GM12878 (cell line): ENCODE data around the gene RACK1. TPM values are rescaled to one million over a fixed set of nuclear protein-coding genes. Genes with fewer than 3 reads are reported as not detected.
A peak's percentile ranks its signal among the peaks of the same experiment; 100 is the strongest.

Source experiments
- ATF7 ChIP-seq: fragments of 450-650 bp; IDR thresholded peaks from 2 replicates; pipeline ENCODE4 v1.6.1; 2016; ENCODE audit warnings: low read depth, mild to moderate bottlenecking
- BCL11A ChIP-seq: IDR thresholded peaks from 2 replicates; pipeline ENCODE4 v1.6.1; 2011; ENCODE audit warnings: low read depth, low read length
- CHD2 ChIP-seq: IDR thresholded peaks from 2 replicates; pipeline ENCODE4 v1.6.1; 2011; ENCODE audit warnings: low read depth, low read length, improper control_type of control experiment, borderline replicate concordance
- EED ChIP-seq: sonication (generic); IDR thresholded peaks from 2 replicates; pipeline ENCODE4 v1.6.1; 2016; ENCODE audit warnings: antibody characterized with exemption, low read depth
- ETV6 ChIP-seq, 2 experiments: fragments of 450-650 bp in 1 of 2; IDR thresholded peaks in 1 of 2; conservative IDR thresholded peaks in 1 of 2; 2 replicates each; pipeline ENCODE4 v1.6.1; 2014; ENCODE audit warnings: antibody characterized with exemption in 1 of 2, borderline replicate concordance in 1 of 2, low read depth in 1 of 2, mild to moderate bottlenecking in 1 of 2, moderate library complexity in 1 of 2
- GABPA ChIP-seq: IDR thresholded peaks from 2 replicates; pipeline ENCODE4 v1.6.1; 2014; ENCODE audit warnings: antibody characterized with exemption, low read depth, mild to moderate bottlenecking, inconsistent platforms
- HDGF ChIP-seq: fragments of 450-650 bp; IDR thresholded peaks from 2 replicates; pipeline ENCODE4 v1.6.1; 2016; ENCODE audit warnings: antibody characterized with exemption
- MEF2B ChIP-seq: fragments of 450-650 bp; IDR thresholded peaks from 2 replicates; pipeline ENCODE4 v1.6.1; 2018; ENCODE audit warnings: mild to moderate bottlenecking, moderate library complexity; ENCODE audit not compliant: partially characterized antibody, poor library complexity, severe bottlenecking
- NR2C1 ChIP-seq: fragments of 450-650 bp; IDR thresholded peaks from 2 replicates; pipeline ENCODE4 v1.6.1; 2017; ENCODE audit warnings: antibody characterized with exemption, mild to moderate bottlenecking, moderate library complexity
- NRF1 ChIP-seq: conservative IDR thresholded peaks from 2 replicates; pipeline ENCODE4 v1.6.1; 2011; ENCODE audit warnings: mild to moderate bottlenecking, low read depth, low read length, improper control_type of control experiment
- PML ChIP-seq: IDR thresholded peaks from 2 replicates; pipeline ENCODE4 v1.6.1; 2012; ENCODE audit warnings: low read length, inconsistent platforms
- POLR2AphosphoS5 ChIP-seq: IDR thresholded peaks from 2 replicates; pipeline ENCODE4 v1.6.1; 2011; ENCODE audit warnings: mild to moderate bottlenecking, low read length, inconsistent platforms
- SMAD5 ChIP-seq: IDR thresholded peaks from 2 replicates; pipeline ENCODE4 v1.6.1; 2016; ENCODE audit warnings: antibody characterized with exemption, low read depth
- SREBF2 ChIP-seq: IDR thresholded peaks from 2 replicates; pipeline ENCODE4 v1.6.1; 2012; ENCODE audit warnings: mild to moderate bottlenecking, low read length
- STAT1 ChIP-seq: fragments of 450-650 bp; conservative IDR thresholded peaks from 2 replicates; pipeline ENCODE4 v1.6.1; 2014; ENCODE audit warnings: antibody characterized with exemption, mild to moderate bottlenecking
- TAF1 ChIP-seq: IDR thresholded peaks from 2 replicates; pipeline ENCODE4 v1.6.1; 2011; ENCODE audit warnings: mild to moderate bottlenecking, low read depth, low read length, borderline replicate concordance
- YY1 ChIP-seq: IDR thresholded peaks from 2 replicates; pipeline ENCODE4 v1.6.1; 2011; ENCODE audit warnings: low read depth, mild to moderate bottlenecking, low read length
- ZSCAN29 ChIP-seq: fragments of 450-650 bp; IDR thresholded peaks from 2 replicates; pipeline ENCODE4 v1.6.1; 2017; ENCODE audit warnings: mild to moderate bottlenecking, moderate library complexity
- polyA plus RNA-seq, 11 experiments: library from polyadenylated mRNA; depleted of rRNA in 4 of 11; unstranded in 6 of 11; stranded (reverse) in 5 of 11; fragments of >200 nt; fragmentation: Nextera tagmentation in 4 of 11; fragmentation: Illumina TruSeq in 1 of 11; extraction: Ambion mirVana in 4 of 11; extraction: Trizol in 1 of 11; gene quantifications; 1 replicate in 1 of 11; 2 replicates in 10 of 11; pipeline versions ENCODE4 v1.2.1 to v1.2.3, GENCODE V29; 2011 to 2016; ENCODE audit warnings: inconsistent platforms in 2 of 11, missing spikeins in 2 of 11, low read depth in 1 of 11
- total RNA-seq, 4 experiments: library from RNA; depleted of rRNA in 3 of 4; stranded (reverse); fragments of >200 nt in 3 of 4; fragmentation: Illumina TruSeq in 1 of 4; extraction: Trizol in 1 of 4; gene quantifications; 2 replicates each; pipeline versions ENCODE4 v1.2.1 to v1.2.3, GENCODE V29; 2013 to 2021
- TF ChIP-seq, protein P1 (sequence below): fragments of 450-650 bp; conservative IDR thresholded peaks from 2 replicates; pipeline ENCODE4 v1.6.1; 2017; ENCODE audit warnings: mild to moderate bottlenecking, moderate library complexity
- TF ChIP-seq, protein P2 (sequence below): fragments of 450-650 bp; IDR thresholded peaks from 2 replicates; pipeline ENCODE4 v1.6.1; 2017; ENCODE audit warnings: borderline replicate concordance
- TF ChIP-seq, protein P3 (sequence below): fragments of 450-650 bp; IDR thresholded peaks from 2 replicates; pipeline ENCODE4 v1.6.1; 2016; ENCODE audit warnings: mild to moderate bottlenecking, moderate library complexity, borderline replicate concordance
- TF ChIP-seq, protein P4 (sequence below): IDR thresholded peaks from 2 replicates; pipeline ENCODE4 v1.6.1; 2012; ENCODE audit warnings: low read length, inconsistent platforms

The RACK1 gene
- total and polyA plus RNA-seq, 10 of the 15 experiments (the other 5 are each of a cell fraction or from before 2014, with no cell fraction given), result 1,365 to 6,584 (median 4,167) TPM

DNA sequence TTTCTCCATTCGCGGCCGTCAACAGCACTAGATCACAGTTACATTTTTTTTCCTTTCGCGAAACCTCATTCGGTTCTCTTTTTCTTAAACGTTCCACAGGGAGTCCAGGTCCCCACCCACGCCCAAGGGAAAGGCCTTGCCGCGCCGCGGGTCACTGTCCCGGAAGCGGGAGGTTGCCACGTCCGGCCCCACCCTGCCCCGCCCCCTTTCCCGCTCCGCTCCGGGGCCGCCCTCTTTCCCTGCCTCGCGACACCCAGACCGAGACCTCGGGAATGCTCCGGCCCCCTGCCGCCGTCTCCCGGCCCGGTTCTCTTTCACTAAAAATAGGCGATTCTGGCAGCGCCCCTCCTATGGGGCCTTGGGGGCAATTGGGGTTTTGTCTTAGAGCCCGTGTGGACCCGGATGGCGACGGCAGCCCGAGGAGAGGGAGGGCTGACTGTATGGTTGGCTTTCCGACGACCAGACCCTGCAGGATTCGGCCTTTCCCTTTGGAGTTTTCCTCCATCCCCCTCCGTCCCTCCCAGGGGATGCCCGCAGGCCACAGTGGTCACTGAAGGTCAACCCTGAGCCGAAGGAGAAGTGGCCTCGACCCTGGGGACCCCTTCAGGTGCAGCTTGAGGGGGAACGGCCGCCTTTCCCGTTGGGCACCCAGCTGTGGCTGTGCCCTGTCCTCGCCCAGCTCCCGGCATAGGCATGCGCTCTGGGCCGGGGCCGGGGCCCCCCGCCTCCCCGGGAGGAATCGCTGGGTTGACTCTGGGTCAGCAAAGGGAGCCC, 2.8 kb upstream of the RACK1 start (continued):
- TF ChIP-seq, protein P1, sequence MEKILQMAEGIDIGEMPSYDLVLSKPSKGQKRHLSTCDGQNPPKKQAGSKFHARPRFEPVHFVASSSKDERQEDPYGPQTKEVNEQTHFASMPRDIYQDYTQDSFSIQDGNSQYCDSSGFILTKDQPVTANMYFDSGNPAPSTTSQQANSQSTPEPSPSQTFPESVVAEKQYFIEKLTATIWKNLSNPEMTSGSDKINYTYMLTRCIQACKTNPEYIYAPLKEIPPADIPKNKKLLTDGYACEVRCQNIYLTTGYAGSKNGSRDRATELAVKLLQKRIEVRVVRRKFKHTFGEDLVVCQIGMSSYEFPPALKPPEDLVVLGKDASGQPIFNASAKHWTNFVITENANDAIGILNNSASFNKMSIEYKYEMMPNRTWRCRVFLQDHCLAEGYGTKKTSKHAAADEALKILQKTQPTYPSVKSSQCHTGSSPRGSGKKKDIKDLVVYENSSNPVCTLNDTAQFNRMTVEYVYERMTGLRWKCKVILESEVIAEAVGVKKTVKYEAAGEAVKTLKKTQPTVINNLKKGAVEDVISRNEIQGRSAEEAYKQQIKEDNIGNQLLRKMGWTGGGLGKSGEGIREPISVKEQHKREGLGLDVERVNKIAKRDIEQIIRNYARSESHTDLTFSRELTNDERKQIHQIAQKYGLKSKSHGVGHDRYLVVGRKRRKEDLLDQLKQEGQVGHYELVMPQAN, result no peak; the same call in 1 of the 2 replicates
- TF ChIP-seq ETV6 (conservative IDR thresholded peaks at IDR 0.05 in 1 of 2, IDR thresholded peaks at IDR 0.05 in 1 of 2; ENCODE audit: borderline replicate concordance in 1 of 2, low read depth in 1 of 2) (peak in 1 of 2 experiments; percentile 16; a peak in 1 of 4 replicates), EED (peak; percentile 52), YY1 (peak; percentile 55), CHD2 (peak; percentile 96), POLR2AphosphoS5 (peak; percentile 70), GABPA (peak; percentile 80), ATF7 (peak; percentile 79), STAT1 (no peak), SMAD5 (peak; percentile 58; the same call in 1 of the 2 replicates), PML (peak; percentile 50), MEF2B (peak; percentile 29), NR2C1 (peak; percentile 75), SREBF2 (0 out of 2 replicates have a peak, but pooled peaks have one; percentile 3), BCL11A (no peak), HDGF (no peak), TAF1 (peak; percentile 45; the same call in 1 of the 2 replicates), ZSCAN29 (0 out of 2 replicates have a peak, but pooled peaks have one; percentile 5), NRF1 (0 out of 2 replicates have a peak, but pooled peaks have one; percentile 4)
- TF ChIP-seq, protein P2, sequence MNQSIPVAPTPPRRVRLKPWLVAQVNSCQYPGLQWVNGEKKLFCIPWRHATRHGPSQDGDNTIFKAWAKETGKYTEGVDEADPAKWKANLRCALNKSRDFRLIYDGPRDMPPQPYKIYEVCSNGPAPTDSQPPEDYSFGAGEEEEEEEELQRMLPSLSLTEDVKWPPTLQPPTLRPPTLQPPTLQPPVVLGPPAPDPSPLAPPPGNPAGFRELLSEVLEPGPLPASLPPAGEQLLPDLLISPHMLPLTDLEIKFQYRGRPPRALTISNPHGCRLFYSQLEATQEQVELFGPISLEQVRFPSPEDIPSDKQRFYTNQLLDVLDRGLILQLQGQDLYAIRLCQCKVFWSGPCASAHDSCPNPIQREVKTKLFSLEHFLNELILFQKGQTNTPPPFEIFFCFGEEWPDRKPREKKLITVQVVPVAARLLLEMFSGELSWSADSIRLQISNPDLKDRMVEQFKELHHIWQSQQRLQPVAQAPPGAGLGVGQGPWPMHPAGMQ, result peak; percentile 27; the same call in 1 of the 2 replicates
- TF ChIP-seq, protein P3, sequence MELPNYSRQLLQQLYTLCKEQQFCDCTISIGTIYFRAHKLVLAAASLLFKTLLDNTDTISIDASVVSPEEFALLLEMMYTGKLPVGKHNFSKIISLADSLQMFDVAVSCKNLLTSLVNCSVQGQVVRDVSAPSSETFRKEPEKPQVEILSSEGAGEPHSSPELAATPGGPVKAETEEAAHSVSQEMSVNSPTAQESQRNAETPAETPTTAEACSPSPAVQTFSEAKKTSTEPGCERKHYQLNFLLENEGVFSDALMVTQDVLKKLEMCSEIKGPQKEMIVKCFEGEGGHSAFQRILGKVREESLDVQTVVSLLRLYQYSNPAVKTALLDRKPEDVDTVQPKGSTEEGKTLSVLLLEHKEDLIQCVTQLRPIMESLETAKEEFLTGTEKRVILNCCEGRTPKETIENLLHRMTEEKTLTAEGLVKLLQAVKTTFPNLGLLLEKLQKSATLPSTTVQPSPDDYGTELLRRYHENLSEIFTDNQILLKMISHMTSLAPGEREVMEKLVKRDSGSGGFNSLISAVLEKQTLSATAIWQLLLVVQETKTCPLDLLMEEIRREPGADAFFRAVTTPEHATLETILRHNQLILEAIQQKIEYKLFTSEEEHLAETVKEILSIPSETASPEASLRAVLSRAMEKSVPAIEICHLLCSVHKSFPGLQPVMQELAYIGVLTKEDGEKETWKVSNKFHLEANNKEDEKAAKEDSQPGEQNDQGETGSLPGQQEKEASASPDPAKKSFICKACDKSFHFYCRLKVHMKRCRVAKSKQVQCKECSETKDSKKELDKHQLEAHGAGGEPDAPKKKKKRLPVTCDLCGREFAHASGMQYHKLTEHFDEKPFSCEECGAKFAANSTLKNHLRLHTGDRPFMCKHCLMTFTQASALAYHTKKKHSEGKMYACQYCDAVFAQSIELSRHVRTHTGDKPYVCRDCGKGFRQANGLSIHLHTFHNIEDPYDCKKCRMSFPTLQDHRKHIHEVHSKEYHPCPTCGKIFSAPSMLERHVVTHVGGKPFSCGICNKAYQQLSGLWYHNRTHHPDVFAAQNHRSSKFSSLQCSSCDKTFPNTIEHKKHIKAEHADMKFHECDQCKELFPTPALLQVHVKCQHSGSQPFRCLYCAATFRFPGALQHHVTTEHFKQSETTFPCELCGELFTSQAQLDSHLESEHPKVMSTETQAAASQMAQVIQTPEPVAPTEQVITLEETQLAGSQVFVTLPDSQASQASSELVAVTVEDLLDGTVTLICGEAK, result peak; percentile 78; the same call in 1 of the 2 replicates
- TF ChIP-seq, protein P4, sequence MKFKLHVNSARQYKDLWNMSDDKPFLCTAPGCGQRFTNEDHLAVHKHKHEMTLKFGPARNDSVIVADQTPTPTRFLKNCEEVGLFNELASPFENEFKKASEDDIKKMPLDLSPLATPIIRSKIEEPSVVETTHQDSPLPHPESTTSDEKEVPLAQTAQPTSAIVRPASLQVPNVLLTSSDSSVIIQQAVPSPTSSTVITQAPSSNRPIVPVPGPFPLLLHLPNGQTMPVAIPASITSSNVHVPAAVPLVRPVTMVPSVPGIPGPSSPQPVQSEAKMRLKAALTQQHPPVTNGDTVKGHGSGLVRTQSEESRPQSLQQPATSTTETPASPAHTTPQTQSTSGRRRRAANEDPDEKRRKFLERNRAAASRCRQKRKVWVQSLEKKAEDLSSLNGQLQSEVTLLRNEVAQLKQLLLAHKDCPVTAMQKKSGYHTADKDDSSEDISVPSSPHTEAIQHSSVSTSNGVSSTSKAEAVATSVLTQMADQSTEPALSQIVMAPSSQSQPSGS, result no peak
